Stimulated activated CD8-positive, alpha-beta memory T cell treated with anti-CD3 and anti-CD28 coated beads, Interleukin-15, amount 100 ng/mL, for 4 hours (primary cell): ENCODE measurements around the gene DHODH.
"Not testable (repeated sequence)": the region's sequence is repeated elsewhere in the genome, so short reads cannot be mapped to it uniquely, and the experiment has no call there.

ENCODE experiments used
- DNase-seq, 2 donors: peaks; one replicate each; pipeline ENCODE4 v3.0.0-alpha.2; 2020; ENCODE audit warnings: low read depth in 2 of 2

DHODH gene

GRCh38 chr16:72008424-72009216, at the start of gene DHODH:
Gene DHODH, plus strand, starts transcription at chr16:72008744. Its CDS starts 21 bp downstream, at chr16:72008765.
- peak; percentile 97 for DNase-seq

- DNase-seq, result peak; percentile 45 to 61
Measured at GRCh38 chr16:71961066-71962039, 47.2 kb upstream of the DHODH start.

GRCh38 chr16:71963125-71963875, 45.2 kb upstream of the DHODH start:
- DNase-seq, result no peak

- DNase-seq, result no peak
Measured at GRCh38 chr16:71965223-71965622, 43.3 kb upstream of the DHODH start.

GRCh38 chr16:71966932-71967331, 41.6 kb upstream of the DHODH start:
- DNase-seq, result no peak

GRCh38 chr16:71969353-71969752, 39.2 kb upstream of the DHODH start:
- no peak for DNase-seq

- DNase-seq, result no peak
Measured at GRCh38 chr16:71971571-71971970, 37.0 kb upstream of the DHODH start.

- no peak for DNase-seq
Measured at GRCh38 chr16:71972356-71972755, 36.2 kb upstream of the DHODH start.

- DNase-seq, result no peak
Measured at GRCh38 chr16:71973001-71973400, 35.5 kb upstream of the DHODH start.

- DNase-seq, result no peak
Measured at GRCh38 chr16:71974068-71974818, 34.3 kb upstream of the DHODH start.

GRCh38 chr16:71985262-71985974, 23.1 kb upstream of the DHODH start:
- DNase-seq, result no peak

- DNase-seq, result no peak
Measured at GRCh38 chr16:71986131-71986530, 22.4 kb upstream of the DHODH start.

- no peak for DNase-seq
Measured at GRCh38 chr16:71995038-71995437, 13.5 kb upstream of the DHODH start.

- not testable (repeated sequence) for DNase-seq
Measured at GRCh38 chr16:71997578-71997977, 11.0 kb upstream of the DHODH start.

- no peak for DNase-seq
Measured at GRCh38 chr16:72001180-72001874, 7.2 kb upstream of the DHODH start.

- no peak for DNase-seq
Measured at GRCh38 chr16:72002619-72003018, 5.9 kb upstream of the DHODH start.

GRCh38 chr16:72008065-72008423, 500 bp upstream of the DHODH start:
- not testable (repeated sequence) for DNase-seq

- no peak for DNase-seq
Measured at GRCh38 chr16:72009779-72010178, 1.2 kb downstream of the DHODH start.

GRCh38 chr16:72012607-72013006, 4.1 kb downstream of the DHODH start:
- DNase-seq, result no peak

- DNase-seq, result no peak
Measured at GRCh38 chr16:72013389-72013788, 4.8 kb downstream of the DHODH start.
